Skeletal muscle cell (primary cell): ENCODE measurements around the gene HIGD1A.

Experiments
- DNase-seq: peaks from one replicate; pipeline ENCODE4 v3.0.0-alpha.2; 2010; ENCODE audit warnings: low read depth
- H3K4me3 ChIP-seq: 2 replicates; pipeline ENCODE4 v1.5.1; 2011; ENCODE audit warnings: low read depth, mild to moderate bottlenecking, control low read depth, low read length, moderate library complexity

The HIGD1A gene

DNA sequence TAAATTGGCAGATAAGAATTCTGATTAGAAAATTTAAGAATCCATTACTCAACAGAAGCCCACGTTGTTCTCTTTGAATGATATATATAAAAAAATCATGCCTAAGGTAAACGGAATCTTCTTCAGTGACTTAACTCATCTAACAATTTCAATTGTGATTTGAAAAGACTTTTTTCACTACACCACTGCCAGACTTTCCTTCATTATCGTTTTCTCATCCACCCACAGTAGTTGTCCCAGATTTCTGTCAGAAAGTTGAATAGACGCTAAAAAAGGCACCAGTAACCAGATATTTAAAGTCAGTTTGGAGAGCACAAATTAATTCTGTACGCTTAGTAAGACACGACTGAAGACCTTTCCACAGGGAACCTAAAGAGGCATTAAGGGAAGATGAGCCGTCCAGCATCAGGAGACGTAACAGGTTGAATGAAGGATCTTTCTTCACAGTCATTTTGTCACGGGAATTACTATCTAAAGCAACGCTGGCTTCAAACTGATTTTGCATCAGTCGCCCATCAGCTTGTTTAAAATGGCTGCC is 1.3 kb downstream of the HIGD1A start:
- DNase-seq, result no peak
- peak overlapping the region; percentile 93 for H3K4me3 ChIP-seq

DNA sequence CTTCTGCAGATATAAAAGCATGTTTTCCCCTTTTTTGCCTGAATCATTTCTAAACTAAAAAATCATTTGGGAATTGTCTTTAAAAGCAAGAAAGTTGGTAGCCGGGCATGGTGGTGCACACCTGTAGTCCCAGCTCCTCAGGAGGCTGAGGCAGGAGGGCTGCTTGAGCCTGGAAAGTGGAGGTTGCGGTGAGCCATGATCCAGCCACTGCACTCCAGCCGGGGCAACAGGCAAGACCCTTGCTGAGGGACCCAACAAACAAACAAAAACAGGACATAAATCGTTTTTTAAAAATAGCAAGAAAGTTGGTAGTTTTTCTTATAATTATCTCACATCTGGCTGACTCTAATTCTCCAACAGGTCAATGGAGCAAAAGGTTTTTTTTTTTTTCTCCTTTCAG is 2.5 kb downstream of the HIGD1A start:
- H3K4me3 ChIP-seq, result no peak overlapping the region
- DNase-seq, result no peak

DNA sequence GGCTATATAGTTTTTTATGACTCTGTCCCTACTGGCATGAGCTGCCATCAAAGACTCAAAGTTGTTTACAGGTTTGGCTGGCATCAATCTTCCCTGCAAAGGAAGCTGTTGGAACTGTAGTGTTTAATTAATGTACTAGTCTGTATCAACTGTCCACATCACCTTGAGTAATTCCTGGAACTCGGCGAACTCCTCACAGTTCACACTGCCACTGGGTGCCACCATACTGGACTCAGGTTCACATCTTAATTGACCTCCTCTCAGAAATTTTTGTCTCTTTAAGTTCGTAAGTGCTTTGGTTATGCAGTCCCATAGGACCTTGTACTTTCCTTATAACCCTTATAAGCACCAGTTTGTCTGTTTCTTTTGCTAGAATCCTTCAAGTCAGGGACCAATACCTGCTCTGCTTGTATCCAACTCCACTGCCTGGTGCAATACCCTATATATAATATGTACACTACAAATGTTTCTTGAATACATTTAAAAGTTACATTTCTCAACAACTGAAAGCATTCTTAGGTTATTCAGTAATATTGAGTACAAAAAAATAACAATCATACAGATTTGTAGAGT is 3.2 kb downstream of the HIGD1A start:
- no peak for DNase-seq
- no peak overlapping the region for H3K4me3 ChIP-seq

DNA sequence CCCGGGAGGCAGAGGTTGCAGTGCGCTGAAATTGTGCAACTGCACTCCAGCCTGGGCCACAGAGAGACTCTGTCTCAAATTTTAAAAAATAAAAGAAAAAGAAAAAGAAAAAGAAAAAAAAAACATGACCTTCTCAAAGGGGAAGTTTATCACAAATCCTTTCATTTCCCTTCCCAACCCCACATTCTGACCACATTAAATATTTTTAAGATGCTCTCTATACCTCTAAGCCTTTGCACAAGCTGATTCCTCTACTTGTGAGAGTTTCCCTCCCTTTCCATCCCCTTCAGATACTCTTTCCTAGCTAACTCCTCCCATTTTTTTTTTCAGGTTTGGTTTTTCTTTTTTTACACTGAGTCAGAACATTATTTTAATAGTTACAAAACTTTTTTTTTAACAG is 4.0 kb downstream of the HIGD1A start:
- DNase-seq, result no peak
- no peak overlapping the region for H3K4me3 ChIP-seq

DNA sequence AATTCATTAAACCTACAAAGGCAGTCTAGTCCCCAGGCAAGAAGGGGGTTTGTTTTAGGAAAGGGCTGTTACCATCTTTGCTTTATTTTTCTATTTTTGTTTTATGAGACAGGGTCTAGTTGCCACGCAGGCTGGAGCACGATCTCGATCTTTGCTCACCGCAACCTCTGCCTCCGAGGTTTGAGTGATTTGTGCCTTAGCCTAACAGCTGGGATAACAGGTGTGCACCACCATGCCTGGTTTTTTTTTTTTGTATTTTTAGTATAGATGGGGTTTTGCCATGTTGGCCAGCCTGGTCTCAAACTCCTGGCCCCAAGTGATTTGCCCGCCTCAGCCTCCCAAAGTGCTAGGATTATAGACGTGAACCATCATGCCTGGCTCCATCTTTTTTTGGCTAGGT is 4.9 kb downstream of the HIGD1A start:
- H3K4me3 ChIP-seq, result no peak overlapping the region
- DNase-seq, result no peak

DNA sequence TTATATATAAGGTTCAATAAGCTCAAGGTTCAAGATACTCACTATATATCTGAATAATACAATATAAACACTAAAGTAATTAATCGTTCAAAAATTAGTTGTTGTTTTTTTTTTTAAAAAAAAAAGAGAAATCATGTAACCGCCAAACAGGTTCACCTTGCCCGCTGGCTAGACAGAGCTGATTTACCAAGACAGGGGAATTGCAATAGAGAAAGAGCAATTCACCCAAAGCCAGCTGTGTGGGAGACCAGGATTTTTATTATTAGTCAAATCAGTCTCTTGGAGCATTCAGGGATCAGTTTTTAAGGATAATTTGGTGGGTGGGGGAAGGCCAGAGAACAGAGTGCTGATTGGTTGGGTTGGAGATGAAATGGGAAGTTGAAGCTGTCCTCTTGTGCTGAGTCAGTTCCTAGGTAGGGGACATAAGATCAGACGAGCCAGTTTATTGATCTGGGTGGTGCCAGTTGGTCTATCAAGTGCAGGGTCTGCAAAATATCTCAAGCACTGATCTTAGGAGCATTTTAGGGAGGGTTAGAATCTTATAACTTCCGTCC is 7.9 kb downstream of the HIGD1A start:
- DNase-seq, result no peak
- H3K4me3 ChIP-seq, result no peak overlapping the region

DNA sequence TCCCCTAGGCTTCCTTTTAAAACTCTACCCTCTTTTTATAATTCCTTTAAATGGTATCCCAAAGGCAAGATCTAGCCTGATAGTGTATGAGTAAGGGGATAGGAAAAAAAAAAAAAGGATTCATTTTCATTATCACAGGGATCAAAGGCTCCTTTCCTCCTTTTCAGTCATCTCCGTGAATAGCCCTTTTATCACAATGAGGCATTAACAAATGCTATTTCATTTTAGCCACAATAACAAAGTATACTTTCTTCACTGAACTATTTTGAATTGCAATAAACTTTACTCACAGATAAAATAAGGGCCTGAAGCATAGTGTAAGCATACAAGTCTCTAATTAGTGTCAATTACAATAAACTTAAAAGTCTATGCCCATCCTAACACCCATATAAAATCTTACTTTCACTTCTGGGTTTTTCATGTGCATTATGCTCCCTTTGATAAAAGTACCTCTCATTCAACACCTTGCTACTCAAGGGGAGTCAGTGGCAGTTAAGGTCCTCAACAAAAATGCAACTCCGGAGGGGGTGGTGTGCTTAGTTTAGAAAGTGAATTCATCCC is 8.6 kb downstream of the HIGD1A start:
- no peak for DNase-seq
- no peak overlapping the region for H3K4me3 ChIP-seq

DNA sequence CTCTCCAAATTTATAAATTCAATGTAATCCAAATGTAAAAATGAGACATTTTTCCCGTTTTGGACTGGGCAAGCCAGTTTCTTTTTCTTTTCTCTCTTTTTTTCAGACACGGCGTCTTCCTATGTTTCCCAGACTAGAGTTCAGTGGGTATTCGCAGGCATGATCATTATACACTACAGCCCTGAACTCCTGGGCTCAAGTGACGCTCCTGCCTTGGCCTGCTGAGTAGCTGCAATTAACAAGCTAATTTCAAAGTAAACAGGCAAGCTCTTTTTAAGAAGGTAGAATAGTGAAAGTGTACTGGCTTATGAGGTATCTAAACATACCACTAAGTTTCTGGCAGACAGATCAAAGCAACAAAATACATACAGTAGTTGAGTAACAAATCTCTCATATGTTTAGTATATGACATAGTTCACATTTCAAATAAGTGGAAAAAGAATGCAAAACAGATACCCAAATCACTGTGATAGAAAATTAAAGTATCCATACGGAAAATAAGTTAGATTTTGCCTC is 13.5 kb downstream of the HIGD1A start:
- no peak overlapping the region for H3K4me3 ChIP-seq
- DNase-seq, result no peak

DNA sequence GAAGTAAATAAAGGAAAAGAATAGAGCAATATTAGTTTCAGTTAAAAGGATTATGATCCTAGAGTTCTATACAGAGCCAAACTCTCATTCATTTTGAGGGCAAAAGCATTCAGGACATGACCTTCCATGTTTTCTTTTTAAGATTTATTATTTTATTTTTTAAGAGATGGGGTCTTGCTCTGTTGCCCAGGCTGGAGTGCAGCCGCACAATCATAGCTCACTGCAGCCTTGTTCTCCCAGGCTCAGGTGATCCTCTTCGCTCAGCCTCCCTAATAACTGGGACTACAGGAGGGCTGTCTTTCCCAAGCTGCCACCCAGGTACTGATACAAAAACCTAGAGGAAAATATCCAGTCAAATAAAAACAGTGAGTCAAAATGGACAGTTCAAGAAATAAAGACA is 17.7 kb downstream of the HIGD1A start:
- no peak for DNase-seq
- H3K4me3 ChIP-seq, result no peak overlapping the region

DNA sequence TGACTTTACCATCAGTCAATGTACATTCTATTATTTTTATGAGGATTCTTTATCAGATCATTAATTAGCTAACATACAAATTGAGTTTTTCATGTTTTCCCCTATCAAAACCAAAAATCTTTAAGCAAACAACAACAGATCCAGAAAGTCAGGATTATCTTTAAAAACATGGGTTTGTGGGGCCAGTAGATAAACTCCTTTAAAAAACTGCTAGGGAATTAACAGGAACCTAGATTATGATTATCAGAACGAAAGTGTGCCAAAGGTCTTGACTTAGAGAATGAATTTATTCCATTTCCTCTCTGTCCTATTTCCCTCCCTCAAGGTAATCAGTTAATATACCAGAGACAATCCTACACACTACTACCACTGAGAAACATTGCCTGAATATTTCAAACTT is 18.1 kb downstream of the HIGD1A start:
- no peak overlapping the region for H3K4me3 ChIP-seq
- no peak for DNase-seq

DNA sequence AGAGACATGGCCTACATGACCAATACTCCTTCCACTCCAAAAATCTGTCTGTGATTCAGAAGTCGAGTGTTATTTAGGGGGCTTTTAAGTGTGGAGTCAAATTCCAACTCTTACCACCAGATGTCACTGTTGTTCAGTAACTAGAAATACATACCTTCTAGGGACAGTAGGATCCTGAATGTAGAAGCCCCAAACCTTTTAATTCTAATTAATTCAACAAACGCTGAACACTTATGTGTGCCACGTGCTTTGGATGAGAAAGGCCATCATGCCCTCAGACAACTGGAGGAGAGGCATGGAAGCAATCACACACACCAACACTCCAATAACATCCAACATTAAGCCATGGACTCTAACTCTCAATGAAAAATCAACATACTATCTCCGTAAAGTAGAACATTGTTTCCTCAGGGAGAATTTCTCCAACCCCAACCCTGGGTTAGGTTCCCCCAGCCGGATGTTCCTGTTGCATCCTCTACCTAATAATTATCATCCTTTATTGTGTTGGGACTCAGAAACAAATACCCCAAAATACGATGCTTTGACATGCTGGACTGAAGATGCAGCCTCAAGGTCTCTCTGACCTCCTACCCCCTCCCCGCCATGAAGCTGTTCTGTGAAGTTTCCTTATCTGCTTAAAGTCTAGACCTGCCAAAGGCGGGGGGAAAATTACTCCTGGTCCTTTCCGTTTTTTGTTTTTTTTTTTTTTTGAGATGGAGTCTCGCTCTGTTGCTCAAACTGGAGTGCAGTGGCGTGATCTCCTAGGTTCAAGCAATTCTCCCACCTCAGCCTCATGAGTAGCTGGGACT is 23.2 kb downstream of the HIGD1A start:
- peak; percentile 51 for DNase-seq
- H3K4me3 ChIP-seq, result no peak overlapping the region

DNA sequence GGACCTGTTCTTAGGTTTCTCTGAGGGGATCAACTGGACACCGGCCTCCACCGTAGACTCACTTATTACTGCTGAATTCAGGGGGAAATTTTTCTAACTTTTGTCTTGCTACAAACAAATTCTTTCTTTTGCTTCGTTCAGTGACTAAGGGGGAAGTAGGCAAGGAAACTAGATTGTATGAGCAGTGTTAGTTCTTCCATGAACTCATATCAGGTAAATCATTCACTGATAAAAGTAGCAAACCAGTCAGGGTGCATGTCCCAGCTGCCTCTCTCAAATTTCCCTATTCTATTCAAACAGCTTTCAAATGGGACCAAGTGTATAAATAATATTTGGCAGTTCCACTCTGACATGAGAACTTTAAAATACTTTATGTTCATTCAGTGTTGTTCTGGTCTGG is 23.9 kb downstream of the HIGD1A start:
- no peak overlapping the region for H3K4me3 ChIP-seq
- DNase-seq, result no peak

DNA sequence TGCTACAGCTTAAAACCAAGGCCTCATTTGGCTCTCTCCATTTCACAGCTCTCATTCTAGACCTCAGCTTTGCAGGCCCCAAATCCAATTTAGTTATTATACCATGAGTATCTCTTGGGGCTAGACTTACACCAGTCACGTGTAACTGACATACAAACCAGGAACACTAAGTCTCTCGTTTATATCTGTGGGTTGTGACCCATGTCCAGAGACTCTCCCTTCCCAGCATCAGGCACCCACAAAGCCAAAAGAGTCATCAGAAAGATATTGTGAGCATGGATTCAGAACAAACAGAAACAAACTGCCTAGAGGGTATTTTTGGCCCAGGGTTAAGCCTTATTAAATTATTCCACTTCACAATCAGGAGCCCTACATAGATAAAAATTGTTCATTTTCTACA is 25.6 kb downstream of the HIGD1A start:
- DNase-seq, result peak; percentile 91

DNA sequence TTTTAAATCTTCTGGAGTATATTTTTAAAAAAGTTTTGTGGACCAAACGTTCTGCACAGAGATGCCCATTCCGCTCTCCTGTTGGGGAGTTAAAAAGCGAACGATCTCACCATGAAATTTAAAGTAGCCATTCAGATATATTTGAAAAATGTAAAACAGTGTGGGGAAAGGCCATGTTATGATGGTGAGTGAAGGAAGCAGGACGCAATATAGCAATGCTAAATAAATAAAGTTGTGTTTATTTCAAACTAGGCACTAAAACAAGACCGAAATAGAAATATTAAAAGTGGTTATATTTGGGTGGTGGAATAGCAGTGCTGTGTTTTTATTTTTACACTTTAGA is 30.9 kb downstream of the HIGD1A start:
- no peak for DNase-seq
- H3K4me3 ChIP-seq, result peak overlapping the region; percentile 54

More for the DNA sequence above, 25.6 kb downstream of the HIGD1A start:
- no peak overlapping the region for H3K4me3 ChIP-seq

DNA sequence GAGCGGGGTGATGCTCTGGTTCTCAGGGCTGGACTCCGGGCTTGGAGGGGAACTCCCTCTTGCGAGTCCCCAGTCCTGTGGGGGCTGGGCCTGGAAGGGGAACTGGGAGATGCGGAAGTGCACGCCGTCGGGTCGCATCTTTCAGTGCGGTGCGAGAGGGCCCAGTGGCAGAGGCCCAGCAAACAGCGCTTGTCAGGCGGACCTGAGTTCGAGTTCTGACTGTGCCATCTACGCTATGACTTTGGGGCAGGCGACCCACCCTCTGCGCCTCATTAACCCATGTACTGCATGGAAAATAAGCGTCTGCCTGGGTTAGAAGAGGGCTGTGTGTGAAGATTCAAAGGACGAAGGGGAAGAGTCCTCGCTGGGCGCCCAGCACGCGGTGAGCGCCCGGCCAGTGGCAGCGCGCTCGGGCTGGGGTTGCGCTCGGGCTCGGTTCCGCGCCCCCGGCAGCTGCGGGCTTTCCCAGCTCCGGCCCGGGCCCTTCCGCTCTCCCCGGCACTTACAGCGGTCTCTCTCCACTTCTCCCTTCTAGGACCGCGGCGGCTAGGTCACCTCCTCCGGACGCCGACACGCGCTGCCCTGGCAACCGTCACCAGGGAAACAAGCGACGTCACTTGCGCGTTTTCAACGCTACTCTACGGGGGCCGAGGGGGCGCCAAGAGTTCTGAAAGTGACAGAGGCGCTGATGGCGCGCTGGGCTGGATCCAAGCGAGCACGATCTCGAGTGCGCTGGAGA is 31.5 kb downstream of the HIGD1A start, which contains the start of gene CCDC13:
Gene CCDC13, minus strand, starts transcription at position 584 of the 739 bp plus-strand sequence. CDS start 14,908 bp downstream, outside the sequence.
- peak within 1 kb of the TSS; percentile 54 for H3K4me3 ChIP-seq
- DNase-seq, result peak; percentile 68

DNA sequence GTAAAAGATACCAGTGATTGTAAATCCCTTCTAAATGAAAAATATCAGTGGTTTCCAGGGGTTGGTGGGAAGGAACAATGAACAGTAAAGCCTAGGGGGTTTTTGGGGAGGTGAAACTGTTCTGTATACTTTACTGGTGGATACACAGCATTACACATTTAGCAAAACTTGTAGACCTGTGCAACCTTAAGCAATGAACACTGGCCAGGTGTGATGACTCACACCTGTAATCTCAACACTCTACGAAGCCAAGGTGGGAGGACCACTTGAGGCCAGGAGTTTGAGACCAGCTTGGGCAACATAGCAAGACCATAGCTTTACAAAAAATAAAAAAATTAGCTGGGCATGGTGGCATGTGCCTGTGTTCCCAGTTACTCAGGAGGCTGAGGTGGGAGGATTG is 33.0 kb downstream of the HIGD1A start:
- H3K4me3 ChIP-seq, result no peak overlapping the region
- no peak for DNase-seq

DNA sequence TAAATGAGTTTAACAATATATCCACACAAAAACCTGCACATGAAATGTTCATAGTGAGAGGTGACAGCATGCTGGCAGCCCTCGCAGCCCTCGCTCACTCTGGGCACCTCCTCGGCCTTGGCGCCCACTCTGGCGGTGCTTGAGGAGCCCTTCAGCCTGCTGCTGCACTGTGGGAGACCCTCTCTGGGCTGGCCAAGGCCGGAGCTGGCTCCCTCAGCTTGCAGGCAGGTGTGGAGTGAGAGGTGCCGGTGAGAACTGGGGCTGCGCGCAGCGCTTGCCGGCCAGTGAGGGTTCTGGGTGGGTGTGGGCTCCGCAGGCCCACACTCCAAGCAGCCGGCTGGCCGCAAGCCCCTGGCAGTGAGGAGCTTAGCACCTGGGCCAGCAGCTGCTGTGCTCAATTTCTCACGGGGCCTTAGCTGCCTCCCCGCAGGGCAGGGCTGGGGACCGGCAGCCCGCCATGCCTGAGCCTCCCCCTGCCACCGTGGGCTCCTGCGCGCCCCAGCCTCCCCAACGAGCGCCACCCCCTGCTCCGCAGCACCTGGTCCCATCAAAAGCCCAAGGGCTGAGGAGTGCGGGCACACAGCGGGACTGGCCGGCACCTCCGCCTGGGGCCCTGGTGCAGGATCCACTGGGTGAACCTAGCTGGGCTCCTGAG is 34.7 kb downstream of the HIGD1A start:
- H3K4me3 ChIP-seq, result no peak overlapping the region
- DNase-seq, result no peak

DNA sequence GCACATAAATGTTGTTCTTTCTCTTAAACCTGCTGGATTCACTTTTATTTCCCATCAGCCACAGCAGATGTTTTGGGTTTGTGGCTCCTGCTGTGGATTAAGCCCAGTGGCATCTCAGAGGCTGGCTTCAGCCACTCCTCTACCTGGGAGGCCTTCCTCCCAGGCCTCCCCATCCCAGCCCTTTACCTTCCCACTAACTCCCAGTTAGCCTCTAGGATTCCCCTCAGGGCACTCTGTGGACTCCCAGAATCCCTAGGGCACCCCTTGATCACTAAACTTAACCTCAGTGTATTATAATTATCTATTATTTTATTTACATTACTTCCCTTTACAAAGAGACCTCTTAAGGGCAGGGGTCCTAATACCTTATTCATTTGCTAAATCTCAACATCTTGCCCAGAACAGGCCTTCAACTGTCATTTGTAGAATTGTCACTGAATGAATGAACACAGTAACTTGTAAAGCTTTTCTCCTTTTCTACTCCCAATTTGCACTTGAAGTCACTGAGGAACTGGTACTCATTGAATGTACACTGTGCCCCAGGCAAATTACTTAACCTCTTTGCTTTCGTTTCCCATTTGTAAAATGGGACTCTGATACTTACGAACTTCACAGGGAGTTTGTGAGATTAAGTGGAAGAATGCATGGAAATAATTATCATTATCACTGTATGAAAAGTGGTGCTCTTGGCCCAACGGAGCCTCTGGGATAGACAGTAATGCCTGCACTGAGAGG is 39.6 kb downstream of the HIGD1A start:
- no peak overlapping the region for H3K4me3 ChIP-seq
- no peak for DNase-seq
